Activated T-cell treated with anti-CD3 and anti-CD28 coated beads, Interleukin-2, amount 50 U/mL, for 72 hours (primary cell): ENCODE results near the gene BOLL. TPM values are rescaled to one million over a fixed set of nuclear protein-coding genes. Genes with fewer than 3 reads are reported as not detected.
"Not testable (repeated sequence)": the region's sequence is repeated elsewhere in the genome, so short reads cannot be mapped to it uniquely, and the experiment has no call there.

Source experiments
- ATAC-seq, 2 donors: fragments of 150-1000 bp; cut with Tn5 transposase; replicated peaks in 1 of 2; 2 replicates each; pipeline ENCODE4 v1.10.0; 2021; ENCODE audit warnings: moderate library complexity in 2 of 2, mild to moderate bottlenecking in 1 of 2
- DNase-seq, 2 donors: peaks; one replicate each; pipeline ENCODE4 v3.0.0; 2021 to 2022; ENCODE audit warnings: mixed read lengths in 1 of 2
- H3K27ac Mint-ChIP-seq: one replicate; pipeline ENCODE4 v1.8.0; 2022; ENCODE audit warnings: mild to moderate bottlenecking, moderate library complexity, mixed read lengths
- H3K27me3 Mint-ChIP-seq: one replicate; pipeline ENCODE4 v1.8.0; 2022; ENCODE audit warnings: low read depth, mixed read lengths
- H3K36me3 Mint-ChIP-seq, 2 donors: one replicate each; pipeline ENCODE4 v1.8.0; 2022; ENCODE audit warnings: mixed read lengths in 2 of 2, mild to moderate bottlenecking in 1 of 2; ENCODE audit not compliant: insufficient read depth in 2 of 2
- H3K4me1 Mint-ChIP-seq: one replicate; pipeline ENCODE4 v1.8.0; 2022; ENCODE audit warnings: low read depth, mixed read lengths
- H3K4me3 Mint-ChIP-seq, 2 donors: one replicate each; pipeline ENCODE4 v1.8.0; 2022; ENCODE audit warnings: mild to moderate bottlenecking in 2 of 2, mixed read lengths in 2 of 2, moderate library complexity in 2 of 2
- H3K9me3 Mint-ChIP-seq, 2 donors: one replicate each; pipeline ENCODE4 v1.8.0; 2022; ENCODE audit warnings: mixed read lengths in 2 of 2
- total RNA-seq, 2 donors: library from RNA; stranded (reverse); gene quantifications; one replicate each; pipeline ENCODE4 v1.2.3, GENCODE V29; 2022

The BOLL gene
- total RNA-seq, 2 donors from 2014 or later, result 0.10 TPM; not detected in 1

DNA sequence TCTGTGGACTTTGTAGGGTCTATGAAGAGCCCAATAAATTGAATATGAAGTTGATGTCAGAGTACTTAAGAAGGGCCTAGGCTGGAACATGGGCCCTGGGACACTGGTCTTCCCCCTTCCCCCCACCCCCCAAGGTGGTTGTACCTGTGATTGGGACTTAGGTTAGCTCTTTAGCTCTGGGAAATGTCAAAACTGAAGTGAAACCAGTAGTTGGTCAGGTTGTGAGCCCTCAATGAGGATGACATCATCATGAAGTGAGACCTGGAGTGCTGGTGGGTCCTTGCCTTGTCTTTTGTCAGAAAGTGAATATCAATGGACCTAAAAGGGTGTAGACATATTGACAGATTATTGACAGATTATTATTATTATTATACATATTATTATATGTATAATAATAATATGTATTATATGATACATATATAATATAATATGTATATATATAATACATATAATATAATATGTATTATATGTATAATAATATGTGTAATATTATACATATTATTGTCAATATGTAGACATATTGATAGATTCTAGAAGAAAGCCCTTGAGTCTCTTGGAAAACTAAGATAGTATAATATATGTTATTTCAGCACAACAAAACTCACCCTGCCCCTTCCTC, 74.6 kb downstream of the BOLL start:
- H3K36me3 Mint-ChIP-seq, result peaks cover 5% of the 10 kb centered on the region in 2 donors
- DNase-seq, result peak; percentile 34 to 57
- ATAC-seq, result peak; percentile 72 to 77
- H3K27ac Mint-ChIP-seq, result no peak overlapping the region
- H3K4me1 Mint-ChIP-seq, result peaks cover 59% of the 10 kb centered on the region
- peak overlapping the region in 1 of 2 donors; percentile 32 for H3K4me3 Mint-ChIP-seq
- no peaks in the 10 kb centered on the region for H3K9me3 Mint-ChIP-seq
- H3K27me3 Mint-ChIP-seq, result no peaks in the 10 kb centered on the region

- H3K9me3 Mint-ChIP-seq, H3K27me3 Mint-ChIP-seq, ATAC-seq, DNase-seq, H3K36me3 Mint-ChIP-seq, H3K27ac Mint-ChIP-seq: not testable (repeated sequence)
- Mint-ChIP-seq H3K4me1 (peaks cover 66% of the 10 kb centered on the region), H3K4me3 (peak overlapping the region; percentile 38 to 67)
Observed at GRCh38 chr2:197709140-197709539, 76.0 kb downstream of the BOLL start.

- no peak for DNase-seq
- Mint-ChIP-seq H3K4me1 (peaks cover 66% of the 10 kb centered on the region), H3K9me3 (no peaks in the 10 kb centered on the region), H3K27me3 (no peaks in the 10 kb centered on the region), H3K27ac (no peak overlapping the region), H3K36me3 (peaks cover 5% of the 10 kb centered on the region in 2 donors), H3K4me3 (peak overlapping the region; percentile 38 to 67)
- ATAC-seq, result no peak
Observed at GRCh38 chr2:197708331-197708730, 76.8 kb downstream of the BOLL start.

DNA sequence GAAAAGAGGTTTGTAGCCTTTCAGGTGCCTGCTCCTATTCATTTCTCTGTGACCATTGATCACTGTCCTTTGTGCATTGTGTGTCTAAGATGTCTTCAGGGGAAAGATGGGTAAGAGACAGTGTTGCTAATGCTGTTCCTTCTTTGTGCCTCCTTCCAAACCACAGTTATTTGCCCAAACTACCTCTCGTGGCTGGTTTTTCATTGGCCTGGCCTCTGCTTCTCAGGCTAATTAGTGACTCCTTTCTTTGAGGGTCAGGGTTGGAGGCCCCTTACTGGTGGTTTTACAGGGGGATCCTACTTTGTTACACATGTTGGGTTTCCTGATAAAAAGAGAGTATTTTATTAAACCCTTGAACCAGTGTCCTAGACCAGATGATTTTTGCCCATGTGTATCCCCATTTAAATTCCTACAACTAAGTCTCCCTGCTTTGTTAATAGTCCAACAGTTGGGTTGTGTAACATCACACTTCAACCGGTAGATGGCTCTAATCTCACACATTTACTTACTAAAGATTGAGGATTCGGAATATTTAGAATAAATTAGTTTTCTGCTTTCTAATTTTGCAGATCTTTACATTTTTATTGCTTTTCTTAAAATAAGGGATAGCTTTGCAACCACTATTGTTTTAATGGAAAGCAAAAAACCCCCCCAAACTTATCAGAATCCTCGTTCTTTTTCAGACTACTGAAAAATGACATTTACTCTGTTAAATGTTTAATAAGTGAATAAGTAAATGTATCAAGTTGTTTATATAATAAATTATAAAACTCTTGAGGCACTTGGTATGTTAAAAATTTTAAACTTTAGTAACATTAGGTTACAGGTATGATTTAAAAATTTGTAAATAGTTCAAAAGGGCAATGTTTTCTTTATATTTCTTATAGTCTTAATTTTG, 77.6 kb downstream of the BOLL start:
- DNase-seq, result no peak

GRCh38 chr2:197706839-197707207, 78.3 kb downstream of the BOLL start:
- no peak overlapping the region for H3K27ac Mint-ChIP-seq
- H3K4me3 Mint-ChIP-seq, result peak overlapping the region; percentile 94 to 95
- H3K36me3 Mint-ChIP-seq, result peaks cover 5% of the 10 kb centered on the region in 2 donors
- ATAC-seq (no peak), DNase-seq (no peak)
- peaks cover 6% of the 10 kb centered on the region for H3K27me3 Mint-ChIP-seq
- H3K4me1 Mint-ChIP-seq, result peaks cover 59% of the 10 kb centered on the region
- H3K9me3 Mint-ChIP-seq, result peaks cover 0 to 1% of the 10 kb centered on the region in 2 donors

More for the DNA sequence above, 77.6 kb downstream of the BOLL start:
- Mint-ChIP-seq H3K4me1 (peaks cover 61% of the 10 kb centered on the region), H3K9me3 (peaks cover 0 to 1% of the 10 kb centered on the region in 2 donors), H3K36me3 (peaks cover 5% of the 10 kb centered on the region in 2 donors), H3K27me3 (peaks cover 4% of the 10 kb centered on the region), H3K4me3 (peak overlapping the region; percentile 94 to 95), H3K27ac (peak overlapping the region; percentile 51)
- no peak for ATAC-seq

GRCh38 chr2:197705912-197706838, 78.9 kb downstream of the BOLL start:
- DNase-seq, result peak in 1 of 2 donors; percentile 20
- H3K36me3 Mint-ChIP-seq, result peaks cover 5% of the 10 kb centered on the region in 2 donors
- H3K4me3 Mint-ChIP-seq, result peak overlapping the region; percentile 94 to 95
- H3K4me1 Mint-ChIP-seq, result peaks cover 61% of the 10 kb centered on the region
- H3K27me3 Mint-ChIP-seq, result peaks cover 6% of the 10 kb centered on the region
- ATAC-seq, result no peak
- H3K9me3 Mint-ChIP-seq, result peaks cover 0 to 1% of the 10 kb centered on the region in 2 donors
- peak overlapping the region; percentile 90 for H3K27ac Mint-ChIP-seq

DNA sequence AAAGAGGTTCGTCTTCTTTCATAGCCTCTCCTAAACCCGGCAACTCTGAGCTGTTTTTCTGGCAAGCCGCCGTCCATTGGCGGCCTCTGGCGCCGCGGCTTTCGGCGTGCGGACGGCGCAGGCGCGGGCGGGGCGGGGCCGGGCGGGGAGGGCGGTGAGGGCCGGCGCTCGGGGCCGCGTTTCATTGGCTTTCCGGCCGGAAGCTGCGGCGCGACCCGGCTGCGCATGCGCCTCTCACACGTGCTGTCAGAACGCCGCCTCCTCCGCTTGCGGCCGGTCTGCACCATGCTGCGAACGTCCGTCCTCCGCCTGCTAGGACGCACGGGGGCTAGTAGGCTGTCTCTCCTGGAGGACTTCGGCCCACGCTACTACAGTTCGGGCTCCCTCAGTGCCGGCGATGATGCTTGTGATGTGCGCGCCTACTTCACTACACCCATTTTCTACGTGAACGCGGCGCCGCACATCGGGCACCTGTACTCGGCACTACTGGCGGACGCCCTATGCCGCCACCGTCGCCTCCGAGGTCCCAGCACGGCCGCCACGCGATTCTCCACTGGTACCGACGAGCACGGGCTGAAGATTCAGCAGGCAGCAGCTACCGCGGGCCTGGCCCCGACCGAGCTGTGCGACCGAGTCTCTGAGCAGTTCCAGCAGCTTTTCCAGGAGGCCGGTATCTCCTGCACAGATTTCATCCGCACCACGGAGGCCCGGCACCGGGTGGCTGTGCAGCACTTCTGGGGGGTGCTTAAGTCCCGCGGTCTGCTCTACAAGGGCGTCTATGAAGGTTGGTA, 79.8 kb downstream of the BOLL start, which contains the start of gene MARS2:
Gene MARS2 (plus strand): TSS at position 249 of the 791 bp plus-strand sequence. CDS start 37 bp downstream, at position 286.
- peak within 1 kb of the TSS; percentile 90 for H3K27ac Mint-ChIP-seq
- peaks cover 7 to 9% of the 10 kb centered on the region in 2 donors for H3K36me3 Mint-ChIP-seq
- peak; percentile 93 to 95 for DNase-seq
- H3K27me3 Mint-ChIP-seq, result peaks cover 6% of the 10 kb centered on the region
- peaks cover 67% of the 10 kb centered on the region for H3K4me1 Mint-ChIP-seq
- ATAC-seq, result peak; percentile 83 to 85
- H3K9me3 Mint-ChIP-seq, result peaks cover 0 to 1% of the 10 kb centered on the region in 2 donors
- peak within 1 kb of the TSS; percentile 95 to 96 for H3K4me3 Mint-ChIP-seq

- no peak for DNase-seq
- peaks cover 0 to 1% of the 10 kb centered on the region in 2 donors for H3K9me3 Mint-ChIP-seq
- peak overlapping the region; percentile 86 to 96 for H3K4me3 Mint-ChIP-seq
- H3K27ac Mint-ChIP-seq, result peak overlapping the region; percentile 88
- peak; percentile 30 to 32 for ATAC-seq
- H3K4me1 Mint-ChIP-seq, result peaks cover 65% of the 10 kb centered on the region
- peaks cover 6% of the 10 kb centered on the region for H3K27me3 Mint-ChIP-seq
- peaks cover 7 to 8% of the 10 kb centered on the region in 2 donors for H3K36me3 Mint-ChIP-seq
Observed at GRCh38 chr2:197704434-197705120, 80.5 kb downstream of the BOLL start.

DNA sequence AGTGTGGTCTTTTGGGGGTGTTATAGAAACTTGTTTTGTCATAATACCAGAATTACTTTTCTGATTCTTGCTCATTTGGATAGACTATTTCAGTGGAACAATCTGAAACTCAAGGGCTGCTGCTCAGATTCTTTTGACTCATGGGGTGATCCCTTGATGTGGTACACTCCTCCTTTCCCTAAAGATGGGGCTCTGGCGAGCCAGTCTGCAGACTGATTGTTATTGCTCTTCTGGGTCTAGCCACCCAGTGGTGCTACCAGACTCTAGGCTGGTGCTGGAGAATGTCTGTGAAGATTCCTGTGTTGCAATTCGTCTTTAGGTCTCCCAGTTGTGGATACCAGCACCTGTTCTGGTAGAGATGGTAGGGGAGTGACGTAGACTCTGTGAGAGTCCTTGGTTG, 84.2 kb downstream of the BOLL start:
- Mint-ChIP-seq H3K27me3 (peaks cover 6% of the 10 kb centered on the region), H3K27ac (peak overlapping the region; percentile 75), H3K4me3 (peak overlapping the region; percentile 17 to 71), H3K4me1 (peaks cover 33% of the 10 kb centered on the region), H3K36me3 (peaks cover 3 to 4% of the 10 kb centered on the region in 2 donors), H3K9me3 (peaks cover 0 to 1% of the 10 kb centered on the region in 2 donors)
- DNase-seq (peak; percentile 31 to 55), ATAC-seq (peak; percentile 34 to 48)

- not testable (repeated sequence) for DNase-seq, ATAC-seq, H3K9me3 Mint-ChIP-seq
Observed at GRCh38 chr2:197699724-197700123, 85.4 kb downstream of the BOLL start.

DNA sequence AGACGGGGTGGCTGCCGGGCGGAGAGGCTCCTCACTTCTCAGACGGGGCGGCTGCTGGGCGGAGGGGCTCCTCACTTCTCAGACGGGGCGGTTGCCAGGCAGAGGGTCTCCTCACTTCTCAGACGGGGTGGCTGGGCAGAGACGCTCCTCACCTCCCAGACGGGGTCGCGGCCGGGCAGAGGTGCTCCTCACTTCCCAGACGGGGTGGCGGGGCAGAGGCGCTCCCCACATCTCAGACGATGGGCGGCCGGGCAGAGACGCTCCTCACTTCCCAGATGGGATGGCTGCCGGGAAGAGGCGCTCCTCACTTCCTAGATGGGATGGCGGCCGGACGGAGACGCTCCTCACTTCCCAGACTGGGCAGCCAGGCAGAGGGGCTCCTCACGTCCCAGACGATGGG, 88.5 kb downstream of the BOLL start:
- H3K4me3 Mint-ChIP-seq, H3K27ac Mint-ChIP-seq, ATAC-seq, H3K36me3 Mint-ChIP-seq, H3K27me3 Mint-ChIP-seq, H3K9me3 Mint-ChIP-seq, DNase-seq: not testable (repeated sequence)
- peaks cover 18% of the 10 kb centered on the region for H3K4me1 Mint-ChIP-seq

More at GRCh38 chr2:197699724-197700123, 85.4 kb downstream of the BOLL start:
- not testable (repeated sequence) for H3K27ac Mint-ChIP-seq, H3K36me3 Mint-ChIP-seq, H3K27me3 Mint-ChIP-seq, H3K4me3 Mint-ChIP-seq
- peaks cover 30% of the 10 kb centered on the region for H3K4me1 Mint-ChIP-seq
